Measurements from ENCODE around the gene OR51B4. TPM values are rescaled to one million over a fixed set of nuclear protein-coding genes. Genes with fewer than 3 reads are reported as not detected.

The OR51B4 gene
- polyA plus RNA-seq, 1 donor from 2014 or later: not detected

- TF ChIP-seq POLR2AphosphoS5 (IDR thresholded peaks at IDR 0.05) (no peak), EP300 (conservative IDR thresholded peaks at IDR 0.05; ENCODE audit: poor library complexity, severe bottlenecking) (no peak), TAF1 (IDR thresholded peaks at IDR 0.05; ENCODE audit: low read depth) (no peak), SMC3 (conservative IDR thresholded peaks at IDR 0.05; ENCODE audit: poor library complexity) (no peak), RAD21 (conservative IDR thresholded peaks at IDR 0.05) (no peak), REST (IDR thresholded peaks at IDR 0.05; ENCODE audit: borderline replicate concordance) (no peak), CTCF (IDR thresholded peaks at IDR 0.05; ENCODE audit: poor library complexity, severe bottlenecking) (no peak), MXI1 (conservative IDR thresholded peaks at IDR 0.05; ENCODE audit: poor library complexity, severe bottlenecking) (no peak), EZH2 (IDR thresholded peaks at IDR 0.05; ENCODE audit: borderline replicate concordance, insufficient read depth, low read length, poor library complexity, severe bottlenecking) (no peak)
- no peak overlapping the region for H2AFZ ChIP-seq (ENCODE audit: low read depth, low read length)
- H3K9me2 ChIP-seq (ENCODE audit: insufficient read depth, low read length): no peaks in the 10 kb centered on the region
Measured at GRCh38 chr11:5275369-5276110, 26.2 kb downstream of the OR51B4 start.

GRCh38 chr11:5274395-5274794 lies 27.4 kb downstream of the OR51B4 start:
- Histone ChIP-seq H3K27me3 (ENCODE audit: insufficient read depth, low read depth, low read length) (no peaks in the 10 kb centered on the region), H3K9me2 (ENCODE audit: insufficient read depth, low read length) (no peaks in the 10 kb centered on the region), H3K9ac (ENCODE audit: low read length) (no peak overlapping the region), H3K27ac (ENCODE audit: low read length) (no peak overlapping the region), H3K9me3 (ENCODE audit: low read length) (no peaks in the 10 kb centered on the region), H3K4me2 (ENCODE audit: low read length) (no peak overlapping the region), H3K36me3 (ENCODE audit: insufficient read depth, low read length) (no peaks in the 10 kb centered on the region), H2AFZ (ENCODE audit: low read depth, low read length) (no peak overlapping the region), H3F3A (ENCODE audit: insufficient read depth, low read length, poor library complexity, severe bottlenecking) (no peaks in the 10 kb centered on the region), H3K79me2 (replicated peaks; ENCODE audit: insufficient read depth, low read length) (no peaks in the 10 kb centered on the region), H4K20me1 (ENCODE audit: insufficient read depth) (no peaks in the 10 kb centered on the region), H3K4me3 (ENCODE audit: low read length) (no peak overlapping the region)
- TF ChIP-seq RAD21 (conservative IDR thresholded peaks at IDR 0.05): no peak
- TF ChIP-seq POLR2AphosphoS5 (IDR thresholded peaks at IDR 0.05): no peak
- TF ChIP-seq TAF1 (IDR thresholded peaks at IDR 0.05; ENCODE audit: low read depth): no peak
- no peak for TF ChIP-seq REST (IDR thresholded peaks at IDR 0.05; ENCODE audit: borderline replicate concordance)
- TF ChIP-seq EZH2 (IDR thresholded peaks at IDR 0.05; ENCODE audit: borderline replicate concordance, insufficient read depth, low read length, poor library complexity, severe bottlenecking): no peak
- no peak for TF ChIP-seq SMC3 (conservative IDR thresholded peaks at IDR 0.05; ENCODE audit: poor library complexity)
- TF ChIP-seq MXI1 (conservative IDR thresholded peaks at IDR 0.05; ENCODE audit: poor library complexity, severe bottlenecking): no peak
- TF ChIP-seq CTCF (IDR thresholded peaks at IDR 0.05; ENCODE audit: poor library complexity, severe bottlenecking): no peak
- TF ChIP-seq EP300 (conservative IDR thresholded peaks at IDR 0.05; ENCODE audit: poor library complexity, severe bottlenecking): no peak

More at GRCh38 chr11:5275369-5276110, 26.2 kb downstream of the OR51B4 start:
- Histone ChIP-seq H3K9me3 (ENCODE audit: low read length) (no peaks in the 10 kb centered on the region), H3K4me2 (ENCODE audit: low read length) (no peak overlapping the region), H3K79me2 (replicated peaks; ENCODE audit: insufficient read depth, low read length) (no peaks in the 10 kb centered on the region), H3K4me3 (ENCODE audit: low read length) (no peak overlapping the region), H4K20me1 (ENCODE audit: insufficient read depth) (no peaks in the 10 kb centered on the region), H3K9ac (ENCODE audit: low read length) (no peak overlapping the region), H3F3A (ENCODE audit: insufficient read depth, low read length, poor library complexity, severe bottlenecking) (no peaks in the 10 kb centered on the region), H3K36me3 (ENCODE audit: insufficient read depth, low read length) (no peaks in the 10 kb centered on the region), H3K27ac (ENCODE audit: low read length) (no peak overlapping the region), H3K27me3 (ENCODE audit: insufficient read depth, low read depth, low read length) (no peaks in the 10 kb centered on the region)
